ENCODE results near the gene SLC38A4.

DNA sequence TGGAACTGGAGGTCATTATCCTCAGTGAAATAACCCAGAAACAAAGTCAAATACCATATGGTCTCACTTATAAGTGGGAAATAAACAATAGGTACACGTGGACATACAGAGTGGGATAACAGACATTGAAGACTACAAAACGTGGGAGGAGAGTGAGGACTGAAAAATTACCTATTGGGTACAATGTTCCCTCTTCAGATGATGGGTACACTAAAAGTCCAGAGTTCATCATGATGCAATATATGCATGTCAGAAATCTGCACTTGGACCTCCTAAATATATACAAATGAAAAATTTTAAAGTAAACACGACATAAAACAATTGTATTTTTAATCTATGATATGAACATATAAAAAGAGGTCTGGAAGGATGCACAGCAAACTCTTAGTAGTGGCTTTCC is 71.2 kb downstream of the SLC38A4 start:
- TF ChIP-seq POLR2AphosphoS5 (IDR thresholded peaks at IDR 0.05; ENCODE audit: borderline replicate concordance, low read depth, low read length) (no peak), EZH2 (IDR thresholded peaks at IDR 0.05) (no peak), FOXP2 (optimal IDR thresholded peaks at IDR 0.05; ENCODE audit: control extremely low read depth, extremely low read length, insufficient read depth) (no peak)

Measured in SK-N-MC (cell line).